Measurements from ENCODE around the gene SYDE2. TPM values are rescaled to one million over a fixed set of nuclear protein-coding genes. Genes with fewer than 3 reads are reported as not detected.
"Not testable (repeated sequence)": the region's sequence is repeated elsewhere in the genome, so short reads cannot be mapped to it uniquely, and the experiment has no call there.

SYDE2 gene
- polyA plus RNA-seq, 3 donors from 2014 or later: 0.08 to 0.98 (median 0.12) TPM

DNA sequence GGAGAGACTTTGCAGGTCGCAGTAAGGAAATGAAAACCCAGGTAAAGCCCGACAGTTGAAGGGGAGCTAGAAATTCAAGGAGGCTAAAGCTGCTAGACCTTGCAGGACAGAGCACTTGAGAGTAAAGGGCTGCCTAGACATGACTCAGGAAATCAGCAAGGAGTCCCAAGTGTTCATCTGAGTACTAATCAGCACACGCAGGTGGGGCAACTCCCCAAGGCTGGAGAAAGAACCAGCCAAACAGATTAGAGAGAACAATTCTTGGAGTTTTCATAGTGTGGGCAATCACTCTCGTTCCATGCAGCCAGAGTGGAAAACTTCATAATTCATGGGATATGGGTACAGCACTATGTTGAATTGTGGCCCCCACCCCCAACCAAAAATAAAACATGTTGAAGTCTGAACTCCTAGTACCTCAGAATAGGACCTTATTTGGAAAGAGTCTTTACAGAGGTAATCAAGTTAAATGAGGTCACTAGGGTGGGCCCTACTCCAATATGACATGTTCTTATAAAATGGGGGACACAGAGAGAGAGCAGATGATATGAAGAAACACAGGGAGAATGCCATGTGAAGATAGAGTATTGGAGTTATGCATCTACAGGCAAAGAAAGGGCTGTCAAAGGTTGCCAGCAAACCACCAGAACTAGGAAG lies 28.0 kb downstream of the SYDE2 start:
- no peak for DNase-seq
- Mint-ChIP-seq H3K4me3 (no peak overlapping the region), H3K27me3 (ENCODE audit: low read depth in 3 of 3) (peaks cover 6 to 11% (median 10%) of the 10 kb centered on the region in 3 donors), H3K36me3 (no peaks in the 10 kb centered on the region), H3K9me3 (peaks cover 0 to 6% (median 0%) of the 10 kb centered on the region in 6 donors), H3K27ac (no peak overlapping the region), H3K4me1 (no peaks in the 10 kb centered on the region)

DNA sequence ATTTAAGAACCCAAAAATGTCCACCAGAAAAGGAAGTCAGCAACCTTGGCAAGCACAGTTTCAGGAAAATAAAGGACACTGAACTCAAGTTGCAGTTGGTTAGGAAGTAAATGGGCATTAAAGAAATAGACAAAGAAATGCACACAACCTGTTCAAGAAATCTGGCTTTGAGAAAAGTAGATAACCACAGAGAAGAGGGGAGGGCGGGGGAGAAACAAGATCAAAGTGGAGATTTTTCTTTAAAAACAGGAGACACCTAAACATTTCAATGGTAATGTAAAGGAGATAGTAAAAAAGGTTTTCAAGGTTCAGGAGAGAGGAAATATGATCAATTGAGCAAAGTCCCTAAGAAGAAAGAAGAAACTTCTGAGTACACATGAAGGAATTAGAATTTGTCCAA lies 29.1 kb downstream of the SYDE2 start:
- H3K27me3 Mint-ChIP-seq (ENCODE audit: low read depth in 3 of 3): peaks cover 4 to 6% (median 6%) of the 10 kb centered on the region in 3 donors
- H3K9me3 Mint-ChIP-seq: peaks cover 0 to 3% (median 0%) of the 10 kb centered on the region in 6 donors
- no peak overlapping the region for H3K27ac Mint-ChIP-seq
- H3K36me3 Mint-ChIP-seq: no peaks in the 10 kb centered on the region
- no peaks in the 10 kb centered on the region for H3K4me1 Mint-ChIP-seq
- no peak overlapping the region for H3K4me3 Mint-ChIP-seq
- DNase-seq: no peak

DNA sequence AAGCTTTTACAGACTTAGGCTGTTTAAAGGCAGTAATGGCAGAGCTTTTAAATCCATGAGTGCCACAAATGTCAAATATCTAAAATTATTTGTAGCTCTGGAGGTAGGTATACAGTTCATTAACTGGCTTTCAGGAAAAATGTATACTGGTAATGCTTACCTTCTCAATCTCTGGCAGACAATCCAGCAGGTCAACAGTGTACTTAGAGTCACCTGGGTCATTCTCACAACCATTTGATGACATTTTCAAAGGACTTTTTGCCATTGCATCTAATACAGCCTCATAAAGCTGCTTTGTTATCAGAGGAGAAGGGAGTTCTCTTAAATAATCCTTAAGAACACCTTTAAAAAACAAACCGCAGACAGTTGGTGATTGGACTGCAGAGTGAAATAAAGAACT lies 31.9 kb downstream of the SYDE2 start:
- no peak overlapping the region for H3K4me3 Mint-ChIP-seq
- no peak overlapping the region for H3K27ac Mint-ChIP-seq
- H3K9me3 Mint-ChIP-seq: peaks cover 0 to 3% (median 0%) of the 10 kb centered on the region in 6 donors
- H3K27me3 Mint-ChIP-seq (ENCODE audit: low read depth in 3 of 3): peaks cover 0 to 2% (median 2%) of the 10 kb centered on the region in 3 donors
- no peaks in the 10 kb centered on the region for H3K4me1 Mint-ChIP-seq
- DNase-seq: no peak
- H3K36me3 Mint-ChIP-seq: no peaks in the 10 kb centered on the region

DNA sequence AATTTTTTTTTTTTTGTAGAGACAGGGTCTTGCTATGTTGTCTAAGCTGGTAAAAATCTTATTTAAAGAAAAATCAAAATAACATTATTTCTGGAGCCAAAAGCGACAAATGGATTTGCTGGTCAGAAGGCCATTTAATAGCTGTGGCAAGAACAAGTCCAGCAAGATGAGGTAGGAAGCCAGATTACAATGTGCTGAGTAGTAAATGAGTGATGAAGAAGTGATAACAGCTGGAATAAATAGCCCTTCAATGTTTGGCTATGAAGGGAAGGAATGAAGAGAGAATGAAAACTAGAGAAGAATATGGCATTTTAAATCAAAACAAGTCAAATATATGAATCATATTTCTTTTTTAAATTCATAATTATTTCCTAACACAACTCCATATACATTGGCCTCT lies 34.5 kb downstream of the SYDE2 start:
- Mint-ChIP-seq H3K4me3 (no peak overlapping the region), H3K36me3 (no peaks in the 10 kb centered on the region), H3K27ac (no peak overlapping the region), H3K9me3 (peaks cover 0 to 3% (median 0%) of the 10 kb centered on the region in 6 donors), H3K4me1 (no peaks in the 10 kb centered on the region), H3K27me3 (ENCODE audit: low read depth in 3 of 3) (peaks cover 0 to 9% (median 2%) of the 10 kb centered on the region in 3 donors)
- DNase-seq: no peak

DNA sequence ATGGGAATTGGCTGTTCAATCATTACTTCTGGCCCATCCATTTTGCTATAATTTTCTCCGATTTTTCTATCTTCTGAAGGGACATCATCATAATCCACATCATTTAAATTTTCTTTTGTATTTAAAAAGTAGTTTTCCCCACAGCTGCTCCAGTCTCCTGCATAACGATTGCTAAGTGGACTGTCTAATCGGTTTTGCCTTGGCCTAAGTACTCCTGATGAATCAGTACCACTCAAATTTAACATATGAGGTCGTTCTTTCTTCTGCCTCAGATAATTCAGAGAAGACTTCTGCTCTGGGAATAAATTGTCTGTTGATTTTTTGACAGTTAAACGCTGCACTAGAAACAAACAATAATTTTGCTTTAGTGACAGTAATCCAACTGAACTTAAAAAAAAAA lies 41.9 kb downstream of the SYDE2 start:
- H3K36me3 Mint-ChIP-seq: no peaks in the 10 kb centered on the region
- H3K27me3 Mint-ChIP-seq (ENCODE audit: low read depth in 3 of 3): peaks cover 2 to 14% (median 3%) of the 10 kb centered on the region in 3 donors
- DNase-seq: no peak
- no peak overlapping the region for H3K4me3 Mint-ChIP-seq
- H3K9me3 Mint-ChIP-seq: no peaks in the 10 kb centered on the region
- H3K4me1 Mint-ChIP-seq: no peaks in the 10 kb centered on the region
- no peak overlapping the region for H3K27ac Mint-ChIP-seq

DNA sequence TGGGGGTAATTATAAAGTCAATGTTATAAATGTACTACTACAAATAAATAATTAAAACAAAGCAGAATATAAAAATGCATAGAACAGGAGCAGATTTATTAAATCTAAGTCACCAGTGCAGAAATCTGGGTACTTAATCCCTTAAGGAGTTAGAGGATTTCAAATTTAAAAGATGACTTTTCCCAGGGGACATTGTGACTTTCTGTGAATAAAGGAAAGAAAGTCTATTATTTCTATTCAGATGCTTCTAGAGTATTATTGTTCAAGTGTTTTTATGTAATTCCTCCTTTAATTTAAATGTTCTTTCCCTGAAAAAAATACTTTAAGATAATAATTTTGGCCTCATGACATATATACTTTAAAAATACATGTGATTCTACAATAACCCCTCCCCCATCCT lies 43.4 kb downstream of the SYDE2 start:
- H3K4me3 Mint-ChIP-seq: no peak overlapping the region
- H3K36me3 Mint-ChIP-seq: no peaks in the 10 kb centered on the region
- peaks cover 3 to 19% (median 4%) of the 10 kb centered on the region in 3 donors for H3K27me3 Mint-ChIP-seq (ENCODE audit: low read depth in 3 of 3)
- no peaks in the 10 kb centered on the region for H3K4me1 Mint-ChIP-seq
- no peak overlapping the region for H3K27ac Mint-ChIP-seq
- H3K9me3 Mint-ChIP-seq: no peaks in the 10 kb centered on the region
- no peak for DNase-seq

DNA sequence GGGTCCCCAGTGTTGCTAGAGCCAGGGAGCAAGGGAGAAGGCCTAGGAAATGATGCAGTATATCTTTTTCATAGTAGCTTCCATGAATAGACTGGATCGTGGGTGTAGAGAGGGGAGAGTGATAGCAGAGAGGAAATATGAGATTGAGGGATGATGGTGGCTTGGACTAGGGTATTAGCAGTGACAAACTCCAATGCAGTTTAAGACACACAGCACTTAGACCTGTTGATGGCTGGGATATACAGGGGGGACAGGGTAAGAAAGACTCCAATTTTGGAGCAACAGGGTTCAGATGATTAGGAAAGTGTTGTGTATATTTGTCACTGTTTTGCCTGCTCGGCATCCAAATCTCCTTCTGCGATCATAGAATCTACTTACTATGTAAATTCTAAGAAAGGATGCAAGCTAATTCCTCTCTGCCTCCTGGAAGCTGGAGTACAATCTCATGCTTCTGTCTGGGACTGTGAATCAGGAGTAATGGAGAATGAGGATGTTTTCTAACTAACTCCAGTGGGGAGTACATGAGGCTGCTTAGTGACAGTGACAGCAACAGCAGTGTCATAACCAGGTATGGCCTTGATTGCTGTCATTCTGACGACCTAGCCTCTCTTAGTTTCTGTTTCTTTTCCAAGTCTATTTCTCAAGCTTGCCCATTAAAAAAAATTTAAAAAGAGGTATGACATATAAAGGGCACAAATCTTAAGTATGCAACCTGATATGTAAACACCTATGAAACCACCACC lies 47.5 kb downstream of the SYDE2 start:
- DNase-seq: no peak
- Mint-ChIP-seq H3K27ac (no peak overlapping the region), H3K4me3 (no peak overlapping the region), H3K36me3 (no peaks in the 10 kb centered on the region), H3K27me3 (ENCODE audit: low read depth in 3 of 3) (peaks cover 2 to 5% (median 3%) of the 10 kb centered on the region in 3 donors), H3K4me1 (no peaks in the 10 kb centered on the region), H3K9me3 (no peaks in the 10 kb centered on the region)

DNA sequence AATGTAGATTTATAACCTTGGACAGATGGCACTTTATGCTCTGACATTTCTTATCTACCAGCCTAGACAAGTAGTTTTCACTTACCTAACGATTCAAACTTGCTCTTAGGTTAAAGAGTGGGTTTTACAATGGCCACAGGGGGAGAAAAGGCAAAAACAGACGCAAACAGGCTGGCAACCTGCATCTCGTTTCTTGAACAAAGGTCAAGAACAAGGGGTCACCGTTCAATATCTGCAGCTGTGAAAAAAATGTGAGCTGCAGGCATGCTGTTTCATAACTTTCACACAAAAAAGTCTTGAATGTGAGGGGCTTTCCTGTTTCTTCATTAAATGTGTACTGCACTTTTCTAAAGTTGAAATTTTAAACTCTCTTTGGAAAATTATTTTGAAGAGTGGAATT lies 49.4 kb downstream of the SYDE2 start:
- no peak overlapping the region for H3K27ac Mint-ChIP-seq
- DNase-seq: no peak
- H3K9me3 Mint-ChIP-seq: peaks cover 0 to 2% (median 0%) of the 10 kb centered on the region in 6 donors
- H3K36me3 Mint-ChIP-seq: no peaks in the 10 kb centered on the region
- H3K27me3 Mint-ChIP-seq (ENCODE audit: low read depth in 3 of 3): peaks cover 2 to 9% (median 3%) of the 10 kb centered on the region in 3 donors
- no peaks in the 10 kb centered on the region for H3K4me1 Mint-ChIP-seq
- H3K4me3 Mint-ChIP-seq: no peak overlapping the region

DNA sequence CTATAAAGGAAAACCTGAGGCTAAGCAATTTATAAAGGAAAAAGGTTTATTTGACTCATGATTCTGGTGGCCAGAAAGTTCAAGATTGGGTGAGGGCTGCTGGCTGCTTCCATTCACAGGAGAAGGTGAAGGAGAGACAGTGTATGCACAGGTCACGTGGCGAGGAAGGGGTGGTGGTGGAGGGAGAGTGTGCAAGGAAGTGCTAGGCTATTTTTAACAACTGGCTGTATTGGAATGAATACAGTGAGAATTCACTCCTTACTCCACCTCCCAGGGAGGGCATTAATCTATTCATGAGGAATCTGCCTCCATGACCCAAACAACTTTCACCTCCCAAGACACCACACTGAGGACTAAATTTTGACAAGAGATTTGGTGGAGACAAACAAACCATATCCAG lies 51.0 kb downstream of the SYDE2 start:
- Mint-ChIP-seq H3K27ac (no peak overlapping the region), H3K36me3 (no peaks in the 10 kb centered on the region), H3K27me3 (ENCODE audit: low read depth in 3 of 3) (peaks cover 2 to 13% (median 3%) of the 10 kb centered on the region in 3 donors), H3K4me1 (no peaks in the 10 kb centered on the region), H3K9me3 (peaks cover 0 to 2% (median 0%) of the 10 kb centered on the region in 6 donors), H3K4me3 (no peak overlapping the region)
- no peak for DNase-seq

DNA sequence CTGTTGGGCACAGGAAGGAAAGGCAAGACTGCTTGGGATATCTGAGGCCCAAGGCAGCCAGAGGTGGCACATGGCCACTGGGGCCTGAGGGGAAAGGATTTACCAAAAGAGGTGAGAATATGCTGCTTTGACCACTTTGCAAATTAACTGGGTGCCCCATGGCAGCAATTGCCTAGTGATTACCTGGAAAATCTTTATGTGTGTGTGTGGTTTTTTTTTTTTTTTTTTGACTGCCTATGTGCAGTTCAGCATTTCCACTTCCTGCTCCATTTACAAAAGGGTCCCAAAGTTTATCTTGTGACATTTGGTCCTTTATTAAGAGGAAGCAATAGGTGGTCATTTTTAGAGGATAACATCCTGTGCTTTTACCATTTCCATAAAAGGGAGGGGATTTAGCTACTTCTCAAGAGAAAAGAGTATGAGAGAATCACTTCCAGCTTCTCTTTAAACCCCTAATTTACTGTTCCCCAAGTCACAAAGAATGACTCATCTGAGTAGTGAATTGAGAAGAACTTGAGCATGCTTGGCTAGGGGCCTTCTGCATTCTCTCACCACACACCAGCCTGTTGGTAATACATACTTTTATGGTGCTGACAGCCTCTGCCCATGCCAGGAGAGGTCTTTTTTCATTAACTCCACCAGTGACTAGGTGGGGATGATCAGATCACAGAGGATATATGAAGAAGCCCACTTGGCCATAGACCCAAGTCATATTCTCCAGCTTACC lies 52.1 kb downstream of the SYDE2 start:
- H3K27me3 Mint-ChIP-seq (ENCODE audit: low read depth in 3 of 3): peaks cover 0 to 13% (median 2%) of the 10 kb centered on the region in 3 donors
- no peaks in the 10 kb centered on the region for H3K36me3 Mint-ChIP-seq
- H3K4me1 Mint-ChIP-seq: no peaks in the 10 kb centered on the region
- no peak for DNase-seq
- H3K9me3 Mint-ChIP-seq: peaks cover 0 to 2% (median 0%) of the 10 kb centered on the region in 6 donors
- H3K27ac Mint-ChIP-seq: no peak overlapping the region
- H3K4me3 Mint-ChIP-seq: no peak overlapping the region

DNA sequence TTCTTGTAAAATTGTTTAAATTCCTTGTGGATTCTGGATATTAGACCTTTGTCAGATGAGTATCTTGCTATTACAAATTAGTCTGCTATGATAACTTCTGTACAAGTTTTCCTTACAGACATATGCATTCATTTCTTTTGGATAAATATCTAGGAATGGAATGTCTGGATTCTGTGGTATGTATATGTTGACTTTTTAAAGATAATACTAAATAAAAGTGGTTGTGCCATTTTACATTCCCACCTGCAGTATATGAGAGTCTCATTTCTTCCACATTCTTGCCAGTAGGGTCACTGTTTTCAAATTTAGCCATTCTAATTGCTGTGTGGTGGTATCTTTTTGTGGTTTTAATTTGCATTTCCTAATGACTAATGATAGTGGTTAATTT lies 53.9 kb downstream of the SYDE2 start:
- no peak overlapping the region for H3K27ac Mint-ChIP-seq
- H3K4me3 Mint-ChIP-seq: no peak overlapping the region
- DNase-seq: no peak
- H3K9me3 Mint-ChIP-seq: peaks cover 0 to 2% (median 0%) of the 10 kb centered on the region in 6 donors
- H3K36me3 Mint-ChIP-seq: no peaks in the 10 kb centered on the region
- no peaks in the 10 kb centered on the region for H3K4me1 Mint-ChIP-seq
- peaks cover 0 to 10% (median 0%) of the 10 kb centered on the region in 3 donors for H3K27me3 Mint-ChIP-seq (ENCODE audit: low read depth in 3 of 3)

DNA sequence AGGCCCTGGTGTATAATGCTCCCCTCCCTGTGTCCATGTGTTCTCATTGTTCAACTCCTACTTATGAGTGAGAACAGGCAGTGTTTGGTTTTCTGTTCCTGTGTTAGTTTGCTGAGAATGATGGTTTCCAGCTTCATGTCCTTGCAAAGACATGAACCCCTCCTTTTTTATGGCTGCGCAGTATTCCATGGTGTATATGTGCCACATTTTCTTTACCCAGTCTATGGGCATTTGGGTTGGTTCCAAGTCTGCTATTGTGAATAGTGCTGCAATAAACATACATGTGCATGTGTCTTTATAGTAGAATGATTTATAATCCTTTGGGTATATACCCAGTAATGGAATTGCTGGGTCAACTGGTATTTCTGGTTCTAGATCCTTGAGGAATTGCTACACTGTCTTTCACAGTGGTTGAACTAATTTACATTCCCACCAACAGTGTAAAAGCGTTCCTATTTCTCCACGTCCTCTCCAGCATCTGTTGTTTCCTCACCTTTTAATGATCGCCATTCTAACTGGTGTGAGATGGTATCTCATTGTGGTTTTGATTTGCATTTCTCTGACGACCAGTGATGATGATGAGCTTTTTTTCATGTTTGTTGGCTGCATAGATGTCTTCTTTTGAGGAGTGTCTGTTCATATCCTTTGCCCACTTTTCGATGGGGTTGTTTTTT lies 54.4 kb downstream of the SYDE2 start:
- H3K27me3 Mint-ChIP-seq (ENCODE audit: low read depth in 3 of 3): peaks cover 0 to 12% (median 0%) of the 10 kb centered on the region in 3 donors
- not testable (repeated sequence) for DNase-seq, H3K27ac Mint-ChIP-seq, H3K36me3 Mint-ChIP-seq, H3K9me3 Mint-ChIP-seq, H3K4me3 Mint-ChIP-seq, H3K4me1 Mint-ChIP-seq

DNA sequence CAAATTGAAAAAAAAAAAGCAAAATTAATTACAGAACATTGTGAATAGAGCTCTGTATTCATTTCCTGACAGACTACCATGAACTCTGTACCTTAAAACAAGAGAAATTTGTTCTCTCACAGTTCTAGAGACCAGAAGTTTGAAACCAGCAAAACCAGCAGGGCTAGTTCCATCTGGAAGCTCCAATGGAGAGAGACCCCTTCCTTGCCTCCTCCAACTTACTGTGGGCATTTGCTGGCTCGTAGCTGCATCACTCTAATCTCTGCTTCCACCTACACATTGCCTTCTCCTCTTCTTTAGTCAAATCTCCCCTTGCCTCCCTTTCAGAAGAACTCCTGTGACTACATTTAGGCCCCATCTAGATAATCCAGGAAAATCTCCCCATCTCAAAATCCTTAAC lies 56.5 kb downstream of the SYDE2 start:
- Mint-ChIP-seq H3K27ac (no peak overlapping the region), H3K4me1 (no peaks in the 10 kb centered on the region), H3K9me3 (peaks cover 0 to 2% (median 0%) of the 10 kb centered on the region in 6 donors), H3K36me3 (no peaks in the 10 kb centered on the region), H3K4me3 (no peak overlapping the region), H3K27me3 (ENCODE audit: low read depth in 3 of 3) (peaks cover 0 to 12% (median 0%) of the 10 kb centered on the region in 3 donors)
- DNase-seq: no peak

All from immature natural killer cell (primary cell).